Kidney capillary endothelial cell (primary cell): Measurements from ENCODE around the gene SLX4IP.

Source experiments
- DNase-seq: peaks from one replicate; pipeline ENCODE4 v3.0.0-alpha.2; 2018; ENCODE audit warnings: low spot score

Gene SLX4IP

GRCh38 chr20:10651227-10651990, 216.3 kb downstream of the SLX4IP start:
- no peak for DNase-seq

DNA sequence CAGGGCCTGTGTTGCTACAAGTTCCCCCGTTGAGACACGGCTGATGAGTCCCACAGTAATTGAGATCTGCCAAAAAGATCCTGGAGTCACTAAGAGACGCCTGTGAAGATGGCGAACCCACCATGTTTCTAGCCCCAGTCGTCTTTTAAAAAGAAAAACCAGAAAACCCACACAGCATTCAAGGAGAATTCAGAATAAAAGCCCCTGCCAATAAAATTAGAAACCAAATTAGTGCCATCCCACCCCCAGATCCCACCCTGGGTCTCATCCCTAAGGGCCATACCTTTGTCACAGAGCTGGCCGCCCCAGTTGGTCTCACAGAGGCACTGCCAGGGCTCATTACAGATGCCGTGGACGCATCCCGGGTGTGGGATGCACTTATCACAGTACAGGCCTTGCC, 217.1 kb downstream of the SLX4IP start:
- DNase-seq: no peak

DNA sequence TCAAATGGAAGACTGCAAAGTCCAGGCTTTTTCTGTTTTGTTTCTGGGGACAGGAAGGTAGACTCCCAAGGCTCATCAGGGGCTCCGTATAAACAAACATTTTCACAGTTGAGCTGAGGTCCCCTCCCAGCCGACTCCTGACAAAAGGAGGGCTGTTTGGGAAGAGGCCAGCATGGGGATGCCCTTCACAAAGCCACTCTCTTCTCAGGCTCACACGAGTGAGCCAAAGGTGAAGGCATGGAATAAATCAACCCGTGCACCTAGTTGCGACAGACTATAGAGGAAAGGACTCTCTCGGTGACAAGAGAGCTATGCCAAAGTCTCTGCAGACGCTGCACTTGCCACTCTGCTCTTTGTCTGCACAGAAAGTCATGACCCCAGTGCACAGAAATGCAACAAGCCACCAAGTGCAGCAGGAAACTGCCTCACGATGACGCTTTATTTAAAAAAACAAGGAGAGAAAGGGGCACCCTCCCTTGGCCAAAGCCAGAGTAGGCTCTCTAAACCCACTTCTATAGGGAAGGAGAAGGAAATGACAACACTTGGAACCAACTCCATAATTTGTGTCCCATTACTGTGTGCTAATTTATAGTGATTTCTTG, 217.7 kb downstream of the SLX4IP start:
- DNase-seq: no peak

GRCh38 chr20:10653599-10654249, 218.6 kb downstream of the SLX4IP start:
- DNase-seq: no peak

- no peak for DNase-seq
These were observed 219.1 kb downstream of the SLX4IP start for GRCh38 chr20:10654250-10654610.

DNA sequence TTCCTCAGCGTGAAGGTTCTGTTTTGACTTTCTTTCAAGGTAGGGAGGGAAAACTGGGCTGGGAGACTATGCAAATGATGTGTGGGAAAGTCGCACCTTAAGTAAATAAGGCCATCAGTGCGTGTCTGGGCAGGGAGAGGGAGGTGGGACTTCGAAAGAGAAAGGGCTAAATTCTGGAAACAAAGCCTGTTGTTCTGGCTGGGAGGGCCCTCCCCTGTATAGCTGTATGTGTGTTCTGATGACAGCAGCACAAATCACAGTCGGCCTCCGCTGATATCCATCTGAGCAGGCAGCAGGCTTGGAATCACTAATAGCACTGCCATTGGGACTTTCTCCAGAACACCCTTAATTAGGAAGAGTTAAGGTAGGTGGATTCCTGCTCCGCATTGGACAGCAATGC, 219.5 kb downstream of the SLX4IP start:
- DNase-seq: no peak

GRCh38 chr20:10655720-10656669, 220.9 kb downstream of the SLX4IP start:
- DNase-seq: no peak

GRCh38 chr20:10657453-10657852, 222.3 kb downstream of the SLX4IP start:
- DNase-seq: no peak

- no peak for DNase-seq
These were observed 223.1 kb downstream of the SLX4IP start for GRCh38 chr20:10658051-10658823.

DNA sequence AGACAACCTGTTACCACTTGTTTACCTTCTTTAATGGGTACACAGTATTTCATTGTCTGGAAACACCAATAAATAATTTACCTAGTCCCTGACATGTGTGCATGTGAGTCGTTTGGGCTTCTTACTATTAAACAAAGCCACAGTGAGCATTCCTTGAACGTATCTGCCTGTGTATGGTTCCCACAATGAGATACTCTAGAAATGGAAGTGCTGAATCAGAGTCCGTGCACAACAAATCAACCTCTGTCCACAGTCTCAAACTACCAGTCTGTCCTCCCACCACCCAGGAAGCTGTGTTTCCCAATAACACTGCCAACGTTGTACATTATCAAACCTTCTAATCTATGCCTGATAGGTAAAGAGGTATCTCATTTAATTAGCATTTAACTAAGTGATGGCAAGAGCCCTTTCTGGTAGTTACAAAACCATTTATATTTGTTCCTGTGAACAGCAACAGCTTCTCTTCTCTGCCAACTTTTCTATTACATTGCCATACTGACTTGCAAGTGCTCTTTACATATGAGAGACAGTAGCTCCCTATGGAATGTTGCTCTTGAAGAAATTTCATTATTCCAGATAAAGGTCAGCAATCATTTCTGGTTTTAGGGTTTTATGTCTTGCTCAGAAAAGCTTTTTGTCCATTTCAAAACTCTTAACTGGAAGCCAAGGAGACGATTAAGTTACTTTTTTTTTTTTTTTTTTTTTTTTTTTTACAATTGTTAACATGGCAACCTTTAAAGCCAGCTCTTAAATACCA, 223.9 kb downstream of the SLX4IP start:
- DNase-seq: no peak

GRCh38 chr20:10659651-10660601, 224.8 kb downstream of the SLX4IP start:
- DNase-seq: no peak

DNA sequence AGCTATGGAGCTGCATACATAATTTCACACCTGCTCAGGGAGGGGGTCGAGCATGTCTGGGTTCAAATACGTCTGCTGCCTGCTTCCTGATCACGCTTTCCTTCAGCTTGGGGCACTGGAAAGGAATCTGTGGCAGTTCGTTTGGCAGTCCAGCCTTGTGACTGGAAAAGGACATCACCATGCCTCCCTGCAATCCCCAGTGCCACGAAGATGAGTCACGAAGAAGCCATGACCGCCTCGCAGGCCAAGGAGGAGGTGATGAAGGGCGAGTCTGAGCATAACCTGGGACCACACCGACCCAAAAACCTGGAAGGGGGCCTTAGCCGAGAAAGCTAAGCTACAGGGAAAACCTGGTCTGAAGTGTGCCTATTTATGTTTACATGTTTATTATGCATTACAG, 225.6 kb downstream of the SLX4IP start:
- DNase-seq: no peak

GRCh38 chr20:10661261-10661660, 226.2 kb downstream of the SLX4IP start:
- no peak for DNase-seq

DNA sequence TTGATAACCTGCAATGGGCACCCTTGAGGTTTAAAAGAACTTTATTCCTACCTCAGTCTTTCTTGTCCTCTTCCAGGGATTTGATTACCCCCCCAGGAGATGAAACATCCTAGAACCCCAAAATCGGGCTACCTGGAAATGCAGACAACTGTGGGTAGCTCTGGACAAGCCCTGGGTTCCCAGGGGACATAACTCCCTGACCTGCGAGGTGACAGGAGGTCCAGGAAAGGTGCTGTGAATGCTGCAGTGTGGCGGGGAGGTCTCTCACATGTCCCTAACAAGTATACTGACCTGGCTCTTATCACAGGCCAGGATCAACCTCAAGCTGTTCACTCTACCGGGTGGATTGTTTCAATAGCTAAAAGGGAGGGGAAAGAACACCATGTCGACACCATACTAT, 227.0 kb downstream of the SLX4IP start:
- no peak for DNase-seq

DNA sequence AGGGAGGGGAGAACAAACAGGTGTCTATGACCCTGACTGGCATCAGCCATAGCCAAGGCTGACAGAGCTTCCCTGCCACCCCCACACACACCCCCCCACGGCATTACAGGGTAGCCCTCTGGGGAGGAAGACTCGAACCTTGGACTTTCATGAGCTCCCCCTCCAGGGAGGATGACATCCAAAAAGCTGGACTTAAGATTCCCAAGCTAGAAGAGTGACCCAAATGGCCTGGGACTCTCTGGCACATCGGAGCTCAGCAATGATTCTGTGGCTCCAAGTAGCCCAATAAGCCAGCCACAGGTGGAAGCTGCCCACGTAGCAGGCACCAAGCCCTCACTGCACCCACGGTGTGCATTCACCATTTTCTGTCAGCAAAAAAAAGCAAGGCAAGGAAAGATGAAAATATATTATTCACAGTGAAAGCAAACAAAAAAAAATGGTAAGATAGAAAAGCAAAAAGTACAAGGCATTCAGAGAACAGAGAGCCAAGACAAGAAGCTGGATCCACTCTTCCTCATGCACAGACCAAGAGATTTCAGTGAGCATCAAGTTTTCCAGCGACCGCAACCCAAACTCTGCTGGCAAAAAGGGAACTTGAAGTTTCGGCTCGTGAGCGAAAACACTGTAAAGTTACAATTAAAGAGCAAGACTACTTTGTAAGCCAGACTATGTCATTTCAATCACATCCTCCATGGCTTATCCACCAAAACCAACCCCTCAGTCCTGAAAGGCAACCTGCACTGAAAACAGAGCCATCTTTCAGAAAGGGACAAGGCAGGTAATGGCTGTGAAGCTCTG, 227.8 kb downstream of the SLX4IP start:
- DNase-seq: no peak

DNA sequence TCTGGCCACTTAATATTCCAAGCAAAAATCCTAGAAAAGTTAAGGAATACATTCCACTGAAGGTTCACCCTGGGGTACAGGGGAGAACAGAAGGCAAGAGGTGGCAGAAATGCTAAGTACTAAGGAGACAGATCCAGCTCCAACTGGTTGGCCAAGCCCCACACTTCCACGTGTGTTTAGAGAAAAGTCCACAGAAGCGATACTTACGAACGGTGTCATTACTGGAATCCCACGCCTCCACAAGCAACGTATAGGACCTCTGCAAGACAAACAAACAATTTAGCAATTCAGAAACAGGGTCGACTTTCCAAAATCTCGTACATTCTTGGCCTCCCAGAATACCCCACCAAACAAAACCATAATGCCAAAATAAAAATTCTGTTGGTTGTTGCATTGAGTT, 228.7 kb downstream of the SLX4IP start:
- no peak for DNase-seq

DNA sequence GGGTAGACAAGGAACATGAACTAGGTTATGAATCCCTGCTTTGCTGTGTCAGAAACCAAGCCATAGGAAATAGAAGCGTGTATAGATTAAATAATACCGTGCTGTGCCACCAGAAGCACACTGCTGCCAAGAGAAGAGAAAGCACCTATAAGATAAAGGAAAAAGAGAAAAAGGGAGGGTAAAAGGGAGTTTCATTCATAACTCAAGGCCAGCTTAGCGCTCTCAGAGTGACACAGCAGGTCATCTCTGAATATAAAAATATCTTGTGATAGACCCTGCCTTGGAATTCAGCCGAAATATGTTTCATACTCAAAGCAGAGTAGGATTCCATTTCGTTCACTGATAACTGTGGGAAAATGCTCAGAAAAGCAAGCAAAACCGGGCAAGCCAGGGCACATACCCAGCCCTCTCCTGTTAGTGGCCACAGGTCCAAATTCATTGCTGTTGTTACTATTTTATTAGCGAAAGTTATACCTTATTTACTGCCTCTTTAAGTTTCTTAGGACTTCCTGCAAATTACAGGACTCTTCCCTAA, 230.0 kb downstream of the SLX4IP start:
- DNase-seq: no peak

DNA sequence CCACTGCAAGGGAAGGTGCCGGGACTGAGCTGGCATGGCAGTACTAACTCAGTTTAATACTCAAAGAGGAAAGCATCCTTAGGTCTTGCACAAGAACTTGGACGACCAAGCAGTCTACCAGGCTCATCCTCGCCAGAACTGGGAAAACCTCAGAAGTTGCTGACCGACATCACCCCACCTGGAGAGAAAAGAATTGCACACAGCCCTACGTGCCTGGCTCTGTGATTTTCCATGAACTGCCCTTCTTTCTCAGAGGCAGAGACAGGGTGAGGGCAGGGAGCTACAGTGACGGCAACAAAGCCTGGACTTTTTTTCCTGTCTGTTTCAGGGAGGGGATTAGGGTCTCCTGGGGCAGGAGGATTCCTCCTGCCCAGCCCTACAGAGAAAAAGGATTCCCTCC, 230.7 kb downstream of the SLX4IP start:
- no peak for DNase-seq
